K562 (cell line): Measurements from ENCODE around the gene PRCD. TPM values are rescaled to one million over a fixed set of nuclear protein-coding genes. Genes with fewer than 3 reads are reported as not detected.

ENCODE experiments used
- ATAC-seq: fragments of 200-7000 bp; cut with Tn5 transposase; 3 replicates; pipeline ENCODE4 v1.9.1; 2020; ENCODE audit warnings: moderate library complexity
- BruUV-seq: library from RNA; stranded (reverse); fragments of 400-500 nt; replicated peaks from 2 replicates; lab custom pipeline; 2021; lab: Mats Ljungman, UMichigan
- CTCF ChIA-PET: fragments of 300-600 bp; formaldehyde crosslinking; extraction: SDS; loops from one replicate; lab custom pipeline; 2021; ENCODE audit warnings: low intra/inter-chr PET ratio; lab: Yijun Ruan, JAX
- POLR2A ChIA-PET: fragments of 300-600, 350-650 bp; sonication (Branson Sonifier 250); formaldehyde crosslinking; extraction: SDS; loops from one replicate; lab custom pipeline; 2021; ENCODE audit warnings: antibody characterized with exemption, inconsistent platforms; lab: Yijun Ruan, JAX
- DNase-seq, 4 experiments: peaks; one replicate each; pipeline versions ENCODE4 v3.0.0 to v3.0.0-alpha.2; 2011 to 2018; ENCODE audit warnings: low spot score in 3 of 4, mixed read lengths in 3 of 4; ENCODE audit errors: extremely low read depth in 1 of 4
- FAIRE-seq: peaks from 2 replicates; lab custom pipeline; 2011; peaks lifted over from hg19 to GRCh38; lab: Jason Lieb, UNC
- H2AFZ ChIP-seq: 2 replicates; pipeline ENCODE4 v1.6.0; 2011; ENCODE audit warnings: low read depth, low read length, control low read depth, inconsistent platforms
- H3K27ac ChIP-seq: fragments of 200-600 bp; 3 replicates; pipeline ENCODE4 v1.8.0; 2011; ENCODE audit warnings: low read depth, mild to moderate bottlenecking, control low read depth, inconsistent platforms, low read length, moderate library complexity, mixed read lengths; ENCODE audit errors: extremely low read depth
- H3K27me3 ChIP-seq, 2 experiments: fragments of 300-600 bp in 1 of 2; 2 replicates in 1 of 2; 3 replicates in 1 of 2; pipeline versions ENCODE4 v1.6.0 to v1.8.0; 2011; ENCODE audit warnings: inconsistent platforms in 2 of 2, low read length in 2 of 2, mild to moderate bottlenecking in 1 of 2, mixed read lengths in 1 of 2, moderate library complexity in 1 of 2; ENCODE audit not compliant: control insufficient read depth in 2 of 2, insufficient read depth in 2 of 2
- H3K36me3 ChIP-seq: fragments of 300-600 bp; 3 replicates; pipeline ENCODE4 v1.8.0; 2011; ENCODE audit warnings: mild to moderate bottlenecking, low read length, inconsistent platforms; ENCODE audit not compliant: control insufficient read depth, insufficient read depth
- H3K4me1 ChIP-seq, 2 experiments: fragments of 200-600 bp in 1 of 2; replicated peaks in 1 of 2; 2 replicates in 1 of 2; 3 replicates in 1 of 2; pipeline versions ENCODE4 v1.5.1 to v1.8.0; 2011; ENCODE audit warnings: inconsistent platforms in 2 of 2, low read length in 2 of 2, mild to moderate bottlenecking in 1 of 2, mixed read lengths in 1 of 2, moderate library complexity in 1 of 2; ENCODE audit not compliant: control insufficient read depth in 2 of 2, insufficient read depth in 2 of 2
- H3K4me2 ChIP-seq: 2 replicates; pipeline ENCODE4 v1.6.1; 2011; ENCODE audit warnings: low read length, control low read depth, inconsistent platforms, mixed read lengths; ENCODE audit not compliant: insufficient read depth
- H3K4me3 ChIP-seq: fragments of 200-600 bp; sonication (generic), shearing (Covaris generic); 2 replicates; pipeline ENCODE4 v1.5.1; 2016; ENCODE audit warnings: control low read depth, inconsistent platforms
- H3K79me2 ChIP-seq: fragments of 200-600 bp; 3 replicates; pipeline ENCODE4 v1.8.0; 2011; ENCODE audit warnings: low read length, inconsistent platforms; ENCODE audit not compliant: control insufficient read depth, insufficient read depth
- H3K9ac ChIP-seq, 2 experiments: 2 replicates each; pipeline versions ENCODE4 v1.6.0 to v1.6.1; 2011; ENCODE audit warnings: low read depth in 2 of 2, low read length in 2 of 2, control low read depth in 1 of 2, inconsistent platforms in 1 of 2, mild to moderate bottlenecking in 1 of 2, mixed read lengths in 1 of 2; ENCODE audit not compliant: insufficient read depth in 1 of 2
- H3K9me1 ChIP-seq: one replicate; pipeline ENCODE4 v1.6.0; 2011; ENCODE audit warnings: inconsistent platforms, mild to moderate bottlenecking, low read length, moderate library complexity; ENCODE audit not compliant: control insufficient read depth, insufficient read depth
- H3K9me3 ChIP-seq: replicated peaks from 2 replicates; pipeline ENCODE4 v1.5.1; 2011; ENCODE audit warnings: low read depth, low read length, inconsistent platforms; ENCODE audit not compliant: control insufficient read depth, insufficient read depth
- H4K20me1 ChIP-seq: replicated peaks from 2 replicates; pipeline ENCODE4 v1.6.1; 2011; ENCODE audit warnings: low read length, inconsistent platforms, mixed read lengths; ENCODE audit not compliant: control insufficient read depth, insufficient read depth
- L3MBTL2 ChIP-seq: fragments of 450-650 bp; IDR thresholded peaks from 2 replicates; pipeline ENCODE4 v1.6.1; 2016; ENCODE audit warnings: mild to moderate bottlenecking, moderate library complexity
- MYC ChIP-seq, 2 experiments: fragments of 250-450 bp in 1 of 2; sonication (Bioruptor Pico) in 1 of 2; IDR thresholded peaks; 2 replicates each; pipeline versions ENCODE4 v1.5.1 to v1.6.1; 2012 to 2021; ENCODE audit warnings: low read depth in 2 of 2, borderline replicate concordance in 1 of 2, improper control_type of control experiment in 1 of 2, low read length in 1 of 2, mild to moderate bottlenecking in 1 of 2, moderate library complexity in 1 of 2
- PHF8 ChIP-seq: fragments of 200-600 bp; sonication (generic); IDR thresholded peaks from 2 replicates; pipeline ENCODE4 v1.6.1; 2012; ENCODE audit warnings: mixed run types, mild to moderate bottlenecking, inconsistent platforms, low read length, moderate library complexity, borderline replicate concordance
- RAD51 ChIP-seq: fragments of 450-650 bp; IDR thresholded peaks from 2 replicates; pipeline ENCODE4 v1.7.1; 2016; ENCODE audit warnings: low read depth, mild to moderate bottlenecking, borderline replicate concordance
- TOE1 ChIP-seq, 2 experiments: fragments of 450-650 bp in 1 of 2; sonication (generic) in 1 of 2; formaldehyde crosslinking in 1 of 2; IDR thresholded peaks; 2 replicates each; pipeline versions ENCODE4 v1.7.1 to v1.8.0; 2016 to 2022; ENCODE audit warnings: borderline replicate concordance in 2 of 2, mild to moderate bottlenecking in 2 of 2, antibody characterized with exemption in 1 of 2, inconsistent platforms in 1 of 2, low read depth in 1 of 2, missing genetic modification reagents in 1 of 2, moderate library complexity in 1 of 2
- XRCC4 ChIP-seq: IDR thresholded peaks from one replicate; pipeline ENCODE4 v1.6.1; 2011; ENCODE audit not compliant: insufficient read depth, insufficient read length; ENCODE audit errors: extremely low read depth
- ZNF77 ChIP-seq: fragments of 250-450 bp; sonication (Bioruptor Pico); IDR thresholded peaks from 2 replicates; pipeline ENCODE4 v1.5.0; 2020
- WGBS: fragments of 100-300 bp; shearing (Covaris generic); methylation state at CpG from one replicate; pipeline ENCODE4 v1.1.6; 2016; ENCODE audit warnings: low coverage, mixed read lengths; ENCODE audit not compliant: insufficient coverage; ENCODE audit errors: missing lambda C conversion rate; 5-methylcytosine and 5-hydroxymethylcytosine counted together
- in situ Hi-C: fragments of 300-500 bp; cut with MboI; formaldehyde crosslinking; loops from 4 replicates; pipeline ENCODE4 v1.15.0; 2018; ENCODE audit warnings: inconsistent platforms, mixed read lengths
- intact Hi-C: fragments of 100-400 bp; cut with micrococcal nuclease; formaldehyde crosslinking; loops from 2 replicates; pipeline ENCODE4 v1.14.2; 2022
- polyA plus RNA-seq, 8 experiments: library from polyadenylated mRNA; depleted of rRNA in 4 of 8; stranded (reverse) in 5 of 8; unstranded in 3 of 8; fragments of >200 nt; fragmentation: Nextera tagmentation in 2 of 8; fragmentation: Illumina TruSeq in 1 of 8; extraction: Ambion mirVana in 2 of 8; extraction: Trizol in 1 of 8; gene quantifications; 2 replicates each; pipeline versions ENCODE4 v1.2.1 to v1.2.3, GENCODE V29; 2011 to 2014; ENCODE audit warnings: inconsistent platforms in 1 of 8, missing spikeins in 1 of 8
- total RNA-seq, 7 experiments: library from RNA; depleted of rRNA in 6 of 7; stranded (reverse); fragments of >200 nt in 6 of 7; fragmentation: Illumina TruSeq in 2 of 7; extraction: Trizol in 2 of 7; gene quantifications; 2 replicates each; pipeline versions ENCODE4 v1.2.1 to v1.2.3, GENCODE V29; 2011 to 2021; ENCODE audit warnings: low replicate concordance in 1 of 7
- TF ChIP-seq, protein P1 (sequence below): sonication (generic); formaldehyde crosslinking; IDR thresholded peaks from 2 replicates; pipeline ENCODE4 v1.5.0; 2020; ENCODE audit warnings: missing genetic modification reagents
- TF ChIP-seq, protein P2 (sequence below): sonication (generic); formaldehyde crosslinking; IDR thresholded peaks from 2 replicates; pipeline ENCODE4 v1.9.0; 2022; ENCODE audit warnings: mild to moderate bottlenecking, missing genetic modification reagents

The PRCD gene
- total and polyA plus RNA-seq, 9 of the 15 experiments (the other 6 are each of a cell fraction or from before 2014, with no cell fraction given): 0.20 to 0.25 (median 0.21) TPM; not detected in 6

GRCh38 chr17:76513306-76513692, 26.5 kb upstream of the PRCD start:
- CTCF ChIA-PET: no interaction called here
- H3K4me3 ChIP-seq: no peak overlapping the region

More at GRCh38 chr17:76513306-76513692, 26.5 kb upstream of the PRCD start:
- BruUV-seq: no TSS peak
- Histone ChIP-seq H3K27ac (no peak overlapping the region), H3K36me3 (no peaks in the 10 kb centered on the region), H3K27me3 (no peaks in the 10 kb centered on the region), H3K4me2 (no peak overlapping the region), H3K9me3 (no peaks in the 10 kb centered on the region), H3K79me2 (no peaks in the 10 kb centered on the region), H3K9me1 (no peaks in the 10 kb centered on the region), H2AFZ (peak overlapping the region; percentile 71), H4K20me1 (no peaks in the 10 kb centered on the region), H3K9ac (peak overlapping the region in 1 of 2 experiments; percentile 59; a peak in 1 of 4 replicates), H3K4me1 (peaks cover 15 to 18% of the 10 kb centered on the region in 2 experiments; a peak in 4 of 5 replicates)
- DNase-seq: no peak
- no peak for TF ChIP-seq MYC (IDR thresholded peaks at IDR 0.05; ENCODE audit: low read depth, low read length)
- no peak for TF ChIP-seq MYC (CRISPR knock-in tag; IDR thresholded peaks at IDR 0.05; ENCODE audit: borderline replicate concordance, low read depth)
- TF ChIP-seq XRCC4: no peak
- TF ChIP-seq ZNF77: no peak
- peak; percentile 77 for TF ChIP-seq RAD51
- TF ChIP-seq, protein P1, sequence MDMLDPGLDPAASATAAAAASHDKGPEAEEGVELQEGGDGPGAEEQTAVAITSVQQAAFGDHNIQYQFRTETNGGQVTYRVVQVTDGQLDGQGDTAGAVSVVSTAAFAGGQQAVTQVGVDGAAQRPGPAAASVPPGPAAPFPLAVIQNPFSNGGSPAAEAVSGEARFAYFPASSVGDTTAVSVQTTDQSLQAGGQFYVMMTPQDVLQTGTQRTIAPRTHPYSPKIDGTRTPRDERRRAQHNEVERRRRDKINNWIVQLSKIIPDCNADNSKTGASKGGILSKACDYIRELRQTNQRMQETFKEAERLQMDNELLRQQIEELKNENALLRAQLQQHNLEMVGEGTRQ (CRISPR knock-in tag): peak; percentile 75
- TF ChIP-seq L3MBTL2: peak; percentile 9; the same call in 1 of the 2 replicates
- peak; percentile 34; the same call in 1 of the 2 replicates for TF ChIP-seq TOE1 (IDR thresholded peaks at IDR 0.05; ENCODE audit: borderline replicate concordance)
- no peak for TF ChIP-seq TOE1 (CRISPR knock-in tag; IDR thresholded peaks at IDR 0.05; ENCODE audit: borderline replicate concordance, low read depth)
- TF ChIP-seq, protein P2, sequence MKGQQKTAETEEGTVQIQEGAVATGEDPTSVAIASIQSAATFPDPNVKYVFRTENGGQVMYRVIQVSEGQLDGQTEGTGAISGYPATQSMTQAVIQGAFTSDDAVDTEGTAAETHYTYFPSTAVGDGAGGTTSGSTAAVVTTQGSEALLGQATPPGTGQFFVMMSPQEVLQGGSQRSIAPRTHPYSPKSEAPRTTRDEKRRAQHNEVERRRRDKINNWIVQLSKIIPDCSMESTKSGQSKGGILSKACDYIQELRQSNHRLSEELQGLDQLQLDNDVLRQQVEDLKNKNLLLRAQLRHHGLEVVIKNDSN: peak; percentile 76
- TF ChIP-seq PHF8: no peak
- POLR2A ChIA-PET: interaction anchor here (0.8 to 1.1 kb wide), 2 partner anchors 40 to 105 kb away, joined by 3 read pairs; no protein-coding TSS in a partner anchor
- intact Hi-C loops (no loop called here), in situ Hi-C loops (no loop called here)
- FAIRE-seq: peak; percentile 51
- 39% methylated on average over 5 of the region's 6 CpGs for WGBS
- ATAC-seq: peak; percentile 18; the same call in 1 of the 3 replicates
